ENCODE results near the gene CLDN7. TPM values are rescaled to one million over a fixed set of nuclear protein-coding genes. Genes with fewer than 3 reads are reported as not detected.
"Not testable (repeated sequence)": the region's sequence is repeated elsewhere in the genome, so short reads cannot be mapped to it uniquely, and the experiment has no call there.

CLDN7 gene
- total and polyA plus RNA-seq, 4 donors = 3.0 to 35.0 (median 19.6) TPM

DNA sequence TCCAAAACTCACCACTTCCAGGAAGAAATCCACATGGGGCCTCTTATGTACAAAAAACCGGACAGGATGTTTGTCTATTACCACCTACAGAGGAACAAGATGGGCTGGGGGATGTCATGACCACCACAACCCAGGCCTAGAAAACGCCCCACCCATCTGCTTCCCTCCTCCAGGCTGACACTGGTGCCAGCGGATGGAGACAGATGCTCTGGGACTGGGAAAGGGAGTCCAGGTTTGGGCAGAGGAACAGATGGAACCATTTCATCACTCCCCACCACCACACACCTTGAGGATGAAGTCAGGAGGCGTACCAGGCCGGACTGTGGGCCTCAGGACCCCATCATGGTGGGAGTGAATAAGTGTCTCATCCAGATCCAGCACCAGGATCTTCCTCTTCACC lies 15.5 kb downstream of the CLDN7 start:
- whole genome bisulfite sequencing = 94% methylated on average over 5 of the region's 5 CpGs
- Histone ChIP-seq H3K4me1 (ENCODE audit: control insufficient read depth in 4 of 4, insufficient read depth in 4 of 4, low read length in 3 of 4) (peaks cover 3 to 32% (median 25%) of the 10 kb centered on the region in 4 donors), H3K36me3 (ENCODE audit: control insufficient read depth in 4 of 4, insufficient read depth in 3 of 4, low read depth in 1 of 4, low read length in 3 of 4) (peaks cover 3 to 24% (median 13%) of the 10 kb centered on the region in 4 donors)

DNA sequence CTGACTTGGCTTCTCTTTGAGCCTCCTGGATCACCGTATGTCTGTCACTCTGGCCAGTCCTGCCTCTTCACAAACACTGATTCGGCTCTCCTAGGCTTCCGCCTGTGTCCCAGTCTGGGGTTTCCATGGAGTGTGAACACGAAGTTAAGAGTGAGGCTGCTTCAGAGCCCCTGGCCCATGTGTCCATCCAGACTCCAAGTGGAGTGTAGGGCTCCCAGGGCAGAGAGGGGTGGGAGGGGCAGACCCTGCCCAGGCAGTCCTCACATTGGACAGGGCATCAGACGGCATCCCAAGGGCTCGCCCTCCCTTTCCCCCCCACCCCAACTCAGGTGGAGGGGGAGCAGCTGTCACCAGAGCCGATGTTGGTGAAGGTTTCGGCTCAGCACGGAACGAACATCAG lies 18.4 kb downstream of the CLDN7 start:
- H3K27ac ChIP-seq (ENCODE audit: low read depth in 1 of 2, low read length in 2 of 2) = peak overlapping the region; percentile 98 to 99
- peak overlapping the region in 1 of 2 donors; percentile 90 for H3K9ac ChIP-seq (ENCODE audit: low read depth in 1 of 2, low read length in 2 of 2)
- not testable (repeated sequence) for H3K9me3 ChIP-seq (ENCODE audit: control insufficient read depth in 4 of 4, low read length in 3 of 4); DNase-seq (ENCODE audit: low spot score); H3K27me3 ChIP-seq (ENCODE audit: control insufficient read depth in 4 of 4, insufficient read depth in 4 of 4, low read length in 3 of 4)
- peaks cover 3 to 32% (median 20%) of the 10 kb centered on the region in 4 donors for H3K36me3 ChIP-seq (ENCODE audit: control insufficient read depth in 4 of 4, insufficient read depth in 3 of 4, low read depth in 1 of 4, low read length in 3 of 4)
- H3K4me1 ChIP-seq (ENCODE audit: control insufficient read depth in 4 of 4, insufficient read depth in 4 of 4, low read length in 3 of 4) = peaks cover 2 to 32% (median 27%) of the 10 kb centered on the region in 4 donors
- H3K4me3 ChIP-seq (ENCODE audit: low read depth in 1 of 3, low read length in 3 of 3) = peak overlapping the region in 1 of 3 donors; percentile 74
- WGBS = 75% methylated on average over 10 of the region's 10 CpGs

More for the DNA sequence above, 15.5 kb downstream of the CLDN7 start:
- TF ChIP-seq FOXA1 (IDR thresholded peaks at IDR 0.05) = no peak
- no peak for TF ChIP-seq JUND (IDR thresholded peaks at IDR 0.05)
- no peak for TF ChIP-seq TAF1 (conservative IDR thresholded peaks at IDR 0.05)
- no peak for TF ChIP-seq RXRA (IDR thresholded peaks at IDR 0.05)
- TF ChIP-seq FOXA2 (IDR thresholded peaks at IDR 0.05) = no peak
- TF ChIP-seq, protein P1, sequence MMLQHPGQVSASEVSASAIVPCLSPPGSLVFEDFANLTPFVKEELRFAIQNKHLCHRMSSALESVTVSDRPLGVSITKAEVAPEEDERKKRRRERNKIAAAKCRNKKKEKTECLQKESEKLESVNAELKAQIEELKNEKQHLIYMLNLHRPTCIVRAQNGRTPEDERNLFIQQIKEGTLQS (IDR thresholded peaks at IDR 0.05) = no peak
- TF ChIP-seq SP1 (IDR thresholded peaks at IDR 0.05) = no peak
- TF ChIP-seq HNF4A (conservative IDR thresholded peaks at IDR 0.05) = no peak
- TF ChIP-seq, protein P2, sequence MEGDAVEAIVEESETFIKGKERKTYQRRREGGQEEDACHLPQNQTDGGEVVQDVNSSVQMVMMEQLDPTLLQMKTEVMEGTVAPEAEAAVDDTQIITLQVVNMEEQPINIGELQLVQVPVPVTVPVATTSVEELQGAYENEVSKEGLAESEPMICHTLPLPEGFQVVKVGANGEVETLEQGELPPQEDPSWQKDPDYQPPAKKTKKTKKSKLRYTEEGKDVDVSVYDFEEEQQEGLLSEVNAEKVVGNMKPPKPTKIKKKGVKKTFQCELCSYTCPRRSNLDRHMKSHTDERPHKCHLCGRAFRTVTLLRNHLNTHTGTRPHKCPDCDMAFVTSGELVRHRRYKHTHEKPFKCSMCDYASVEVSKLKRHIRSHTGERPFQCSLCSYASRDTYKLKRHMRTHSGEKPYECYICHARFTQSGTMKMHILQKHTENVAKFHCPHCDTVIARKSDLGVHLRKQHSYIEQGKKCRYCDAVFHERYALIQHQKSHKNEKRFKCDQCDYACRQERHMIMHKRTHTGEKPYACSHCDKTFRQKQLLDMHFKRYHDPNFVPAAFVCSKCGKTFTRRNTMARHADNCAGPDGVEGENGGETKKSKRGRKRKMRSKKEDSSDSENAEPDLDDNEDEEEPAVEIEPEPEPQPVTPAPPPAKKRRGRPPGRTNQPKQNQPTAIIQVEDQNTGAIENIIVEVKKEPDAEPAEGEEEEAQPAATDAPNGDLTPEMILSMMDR (IDR thresholded peaks at IDR 0.05; ENCODE audit: low read depth, low read length, missing input control) = no peak
- TF ChIP-seq, protein P3, sequence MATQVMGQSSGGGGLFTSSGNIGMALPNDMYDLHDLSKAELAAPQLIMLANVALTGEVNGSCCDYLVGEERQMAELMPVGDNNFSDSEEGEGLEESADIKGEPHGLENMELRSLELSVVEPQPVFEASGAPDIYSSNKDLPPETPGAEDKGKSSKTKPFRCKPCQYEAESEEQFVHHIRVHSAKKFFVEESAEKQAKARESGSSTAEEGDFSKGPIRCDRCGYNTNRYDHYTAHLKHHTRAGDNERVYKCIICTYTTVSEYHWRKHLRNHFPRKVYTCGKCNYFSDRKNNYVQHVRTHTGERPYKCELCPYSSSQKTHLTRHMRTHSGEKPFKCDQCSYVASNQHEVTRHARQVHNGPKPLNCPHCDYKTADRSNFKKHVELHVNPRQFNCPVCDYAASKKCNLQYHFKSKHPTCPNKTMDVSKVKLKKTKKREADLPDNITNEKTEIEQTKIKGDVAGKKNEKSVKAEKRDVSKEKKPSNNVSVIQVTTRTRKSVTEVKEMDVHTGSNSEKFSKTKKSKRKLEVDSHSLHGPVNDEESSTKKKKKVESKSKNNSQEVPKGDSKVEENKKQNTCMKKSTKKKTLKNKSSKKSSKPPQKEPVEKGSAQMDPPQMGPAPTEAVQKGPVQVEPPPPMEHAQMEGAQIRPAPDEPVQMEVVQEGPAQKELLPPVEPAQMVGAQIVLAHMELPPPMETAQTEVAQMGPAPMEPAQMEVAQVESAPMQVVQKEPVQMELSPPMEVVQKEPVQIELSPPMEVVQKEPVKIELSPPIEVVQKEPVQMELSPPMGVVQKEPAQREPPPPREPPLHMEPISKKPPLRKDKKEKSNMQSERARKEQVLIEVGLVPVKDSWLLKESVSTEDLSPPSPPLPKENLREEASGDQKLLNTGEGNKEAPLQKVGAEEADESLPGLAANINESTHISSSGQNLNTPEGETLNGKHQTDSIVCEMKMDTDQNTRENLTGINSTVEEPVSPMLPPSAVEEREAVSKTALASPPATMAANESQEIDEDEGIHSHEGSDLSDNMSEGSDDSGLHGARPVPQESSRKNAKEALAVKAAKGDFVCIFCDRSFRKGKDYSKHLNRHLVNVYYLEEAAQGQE (IDR thresholded peaks at IDR 0.05) = no peak
- no peak for TF ChIP-seq RAD21 (IDR thresholded peaks at IDR 0.05)
- Histone ChIP-seq H3K9me3 (ENCODE audit: control insufficient read depth in 4 of 4, low read length in 3 of 4) (no peaks in the 10 kb centered on the region), H3K27ac (ENCODE audit: low read depth in 1 of 2, low read length in 2 of 2) (no peak overlapping the region), H3K9ac (ENCODE audit: low read depth in 1 of 2, low read length in 2 of 2) (no peak overlapping the region), H3K4me3 (ENCODE audit: low read depth in 1 of 3, low read length in 3 of 3) (no peak overlapping the region), H3K27me3 (ENCODE audit: control insufficient read depth in 4 of 4, insufficient read depth in 4 of 4, low read length in 3 of 4) (no peaks in the 10 kb centered on the region)
- DNase-seq (ENCODE audit: low spot score) = no peak

DNA sequence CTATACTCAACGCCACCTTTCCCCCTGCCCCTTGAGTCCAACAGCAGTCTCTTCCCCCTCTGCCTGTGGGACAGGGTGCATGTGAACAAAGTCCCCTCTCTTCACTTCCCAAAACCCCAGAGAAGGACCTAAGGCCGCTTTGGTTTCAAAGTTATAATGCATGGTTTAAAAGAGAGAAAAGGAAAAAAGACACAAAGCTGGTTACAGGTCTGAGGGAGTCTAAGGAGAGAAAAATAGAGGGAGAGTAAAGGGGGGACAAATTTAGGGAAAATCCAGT lies 18.9 kb downstream of the CLDN7 start:
- Histone ChIP-seq H3K9ac (ENCODE audit: low read depth in 1 of 2, low read length in 2 of 2) (peak overlapping the region; percentile 83 to 90), H3K36me3 (ENCODE audit: control insufficient read depth in 4 of 4, insufficient read depth in 3 of 4, low read depth in 1 of 4, low read length in 3 of 4) (peaks cover 3 to 32% (median 20%) of the 10 kb centered on the region in 4 donors), H3K27me3 (ENCODE audit: control insufficient read depth in 4 of 4, insufficient read depth in 4 of 4, low read length in 3 of 4) (no peaks in the 10 kb centered on the region), H3K9me3 (ENCODE audit: control insufficient read depth in 4 of 4, low read length in 3 of 4) (no peaks in the 10 kb centered on the region), H3K27ac (ENCODE audit: low read depth in 1 of 2, low read length in 2 of 2) (peak overlapping the region; percentile 98 to 99), H3K4me1 (ENCODE audit: control insufficient read depth in 4 of 4, insufficient read depth in 4 of 4, low read length in 3 of 4) (peaks cover 2 to 31% (median 25%) of the 10 kb centered on the region in 4 donors), H3K4me3 (ENCODE audit: low read depth in 1 of 3, low read length in 3 of 3) (peak overlapping the region; percentile 52 to 91 (median 74))
- DNase-seq (ENCODE audit: low spot score) = no peak
- whole genome bisulfite sequencing = 20% methylated on average over 2 of the region's 2 CpGs
- no peak for TF ChIP-seq GABPA (IDR thresholded peaks at IDR 0.05 in 1 of 2, conservative IDR thresholded peaks at IDR 0.05 in 1 of 2)
- TF ChIP-seq, protein P1 (IDR thresholded peaks at IDR 0.05) = no peak
- no peak for TF ChIP-seq FOXA1 (IDR thresholded peaks at IDR 0.05)
- TF ChIP-seq YY1 (IDR thresholded peaks at IDR 0.05) = no peak
- no peak for TF ChIP-seq JUND (IDR thresholded peaks at IDR 0.05)
- no peak for TF ChIP-seq RAD21 (IDR thresholded peaks at IDR 0.05)
- TF ChIP-seq RXRA (IDR thresholded peaks at IDR 0.05) = no peak
- TF ChIP-seq EGR1 (IDR thresholded peaks at IDR 0.05; ENCODE audit: low read depth in 2 of 2) = no peak
- TF ChIP-seq, protein P2 (IDR thresholded peaks at IDR 0.05; ENCODE audit: low read depth, low read length, missing input control) = no peak
- no peak for TF ChIP-seq NR2F2 (IDR thresholded peaks at IDR 0.05)
- no peak for TF ChIP-seq HNF4A (conservative IDR thresholded peaks at IDR 0.05)
- no peak for TF ChIP-seq SP1 (IDR thresholded peaks at IDR 0.05)
- TF ChIP-seq, protein P3 (IDR thresholded peaks at IDR 0.05) = no peak

Data from liver (tissue), 9 donors.